ENCODE measurements around the gene CTNNA1. TPM values are rescaled to one million over a fixed set of nuclear protein-coding genes. Genes with fewer than 3 reads are reported as not detected.
"Not testable (repeated sequence)": the region's sequence is repeated elsewhere in the genome, so short reads cannot be mapped to it uniquely, and the experiment has no call there.

CTNNA1 gene
- total RNA-seq, 2 donors from 2014 or later, result 400 to 483 TPM

GRCh38 chr5:138713247-138713646, 40.0 kb upstream of the CTNNA1 start:
- Histone ChIP-seq H3K4me3 (no peak overlapping the region), H3K27ac (no peak overlapping the region), H3K27me3 (no peaks in the 10 kb centered on the region), H3K9me3 (no peaks in the 10 kb centered on the region), H3K9ac (ENCODE audit: low read depth in 2 of 2, low read length in 2 of 2) (no peak overlapping the region), H3K36me3 (no peaks in the 10 kb centered on the region), H3K4me1 (no peaks in the 10 kb centered on the region)
- DNase-seq, result no peak
- intact Hi-C loops (cut with DNase I), result no loop called here
- no peak for TF ChIP-seq CTCF (IDR thresholded peaks at IDR 0.05)

- no peak overlapping the region for H3K27ac ChIP-seq
- no peaks in the 10 kb centered on the region for H3K36me3 ChIP-seq
- no peaks in the 10 kb centered on the region for H3K9me3 ChIP-seq
- no peak overlapping the region for H3K9ac ChIP-seq (ENCODE audit: low read depth in 2 of 2, low read length in 2 of 2)
- intact Hi-C loops (cut with DNase I), result no loop called here
- no peak overlapping the region for H3K4me3 ChIP-seq
- TF ChIP-seq CTCF (IDR thresholded peaks at IDR 0.05), result no peak
- H3K4me1 ChIP-seq, result no peaks in the 10 kb centered on the region
- H3K27me3 ChIP-seq, result no peaks in the 10 kb centered on the region
- DNase-seq, result no peak
Measured at GRCh38 chr5:138714694-138715093, 38.5 kb upstream of the CTNNA1 start.

GRCh38 chr5:138715931-138716432, 37.2 kb upstream of the CTNNA1 start:
- H3K27me3 ChIP-seq; H3K36me3 ChIP-seq; H3K4me1 ChIP-seq; H3K9me3 ChIP-seq; H3K27ac ChIP-seq; DNase-seq; intact Hi-C loops (cut with DNase I); H3K9ac ChIP-seq (ENCODE audit: low read depth in 2 of 2, low read length in 2 of 2); H3K4me3 ChIP-seq: not testable (repeated sequence)

GRCh38 chr5:138716456-138716924, 36.7 kb upstream of the CTNNA1 start:
- no peak for TF ChIP-seq CTCF (IDR thresholded peaks at IDR 0.05)
- DNase-seq, result no peak
- Histone ChIP-seq H3K9ac (ENCODE audit: low read depth in 2 of 2, low read length in 2 of 2) (no peak overlapping the region), H3K4me1 (no peaks in the 10 kb centered on the region), H3K9me3 (no peaks in the 10 kb centered on the region), H3K4me3 (no peak overlapping the region), H3K27ac (no peak overlapping the region), H3K36me3 (no peaks in the 10 kb centered on the region), H3K27me3 (no peaks in the 10 kb centered on the region)
- intact Hi-C loops (cut with DNase I), result no loop called here

GRCh38 chr5:138717399-138717798, 35.8 kb upstream of the CTNNA1 start:
- no peak for TF ChIP-seq CTCF (IDR thresholded peaks at IDR 0.05)
- DNase-seq, result no peak
- H3K36me3 ChIP-seq, result no peaks in the 10 kb centered on the region
- H3K27me3 ChIP-seq, result no peaks in the 10 kb centered on the region
- no peaks in the 10 kb centered on the region for H3K9me3 ChIP-seq
- H3K27ac ChIP-seq, result no peak overlapping the region
- H3K4me3 ChIP-seq, result no peak overlapping the region
- intact Hi-C loops (cut with DNase I), result no loop called here
- no peak overlapping the region for H3K9ac ChIP-seq (ENCODE audit: low read depth in 2 of 2, low read length in 2 of 2)
- no peaks in the 10 kb centered on the region for H3K4me1 ChIP-seq

- DNase-seq, result no peak
- TF ChIP-seq CTCF (IDR thresholded peaks at IDR 0.05), result no peak
- Histone ChIP-seq H3K9ac (ENCODE audit: low read depth in 2 of 2, low read length in 2 of 2) (no peak overlapping the region), H3K36me3 (no peaks in the 10 kb centered on the region), H3K4me1 (no peaks in the 10 kb centered on the region), H3K9me3 (no peaks in the 10 kb centered on the region), H3K27ac (no peak overlapping the region), H3K27me3 (no peaks in the 10 kb centered on the region), H3K4me3 (no peak overlapping the region)
- intact Hi-C loops (cut with DNase I), result no loop called here
Measured at GRCh38 chr5:138719811-138720210, 33.4 kb upstream of the CTNNA1 start.
